NCI-H345 treated with DMSO at 0.1 percent for 48 hours (cell line): ENCODE data around the gene TLX2.

Source experiments
- DNase-seq: peaks from one replicate; lab custom pipeline; 2025; ENCODE audit not compliant: unreplicated experiment; lab: John Stamatoyannopoulos, UW

TLX2 gene

GRCh38 chr2:74531666-74532065 is 17.4 kb downstream of the TLX2 start:
- no peak for DNase-seq

- DNase-seq = no peak
Observed at GRCh38 chr2:74532222-74532621, 18.0 kb downstream of the TLX2 start.

GRCh38 chr2:74533464-74533863 is 19.2 kb downstream of the TLX2 start:
- no peak for DNase-seq

- no peak for DNase-seq
Observed at GRCh38 chr2:74534411-74534810, 20.2 kb downstream of the TLX2 start.

- DNase-seq = no peak
Observed at GRCh38 chr2:74535440-74535965, 21.3 kb downstream of the TLX2 start.

GRCh38 chr2:74536166-74536950 is 22.1 kb downstream of the TLX2 start:
- DNase-seq = no peak

GRCh38 chr2:74537140-74537539 is 22.9 kb downstream of the TLX2 start:
- DNase-seq = no peak

- DNase-seq = no peak
Observed at GRCh38 chr2:74538881-74539339, 24.7 kb downstream of the TLX2 start.

GRCh38 chr2:74540291-74540690 is 26.0 kb downstream of the TLX2 start:
- DNase-seq = no peak

- DNase-seq = no peak
Observed at GRCh38 chr2:74542978-74543377, 28.7 kb downstream of the TLX2 start.

- DNase-seq = no peak
Observed at GRCh38 chr2:74544634-74545033, 30.4 kb downstream of the TLX2 start.

GRCh38 chr2:74546004-74546403 is 31.8 kb downstream of the TLX2 start:
- DNase-seq = no peak

GRCh38 chr2:74548285-74548899 is 34.1 kb downstream of the TLX2 start:
- DNase-seq = no peak

- no peak for DNase-seq
Observed at GRCh38 chr2:74548900-74549826, 34.9 kb downstream of the TLX2 start.

- no peak for DNase-seq
Observed at GRCh38 chr2:74550231-74550630, 36.0 kb downstream of the TLX2 start.

GRCh38 chr2:74551530-74551929 is 37.3 kb downstream of the TLX2 start:
- DNase-seq = no peak

GRCh38 chr2:74551942-74552913 is 38.0 kb downstream of the TLX2 start:
- no peak for DNase-seq

- DNase-seq = no peak
Observed at GRCh38 chr2:74552914-74553811, 38.9 kb downstream of the TLX2 start.
